Measurements from ENCODE around the gene CPVL.

CPVL gene

DNA sequence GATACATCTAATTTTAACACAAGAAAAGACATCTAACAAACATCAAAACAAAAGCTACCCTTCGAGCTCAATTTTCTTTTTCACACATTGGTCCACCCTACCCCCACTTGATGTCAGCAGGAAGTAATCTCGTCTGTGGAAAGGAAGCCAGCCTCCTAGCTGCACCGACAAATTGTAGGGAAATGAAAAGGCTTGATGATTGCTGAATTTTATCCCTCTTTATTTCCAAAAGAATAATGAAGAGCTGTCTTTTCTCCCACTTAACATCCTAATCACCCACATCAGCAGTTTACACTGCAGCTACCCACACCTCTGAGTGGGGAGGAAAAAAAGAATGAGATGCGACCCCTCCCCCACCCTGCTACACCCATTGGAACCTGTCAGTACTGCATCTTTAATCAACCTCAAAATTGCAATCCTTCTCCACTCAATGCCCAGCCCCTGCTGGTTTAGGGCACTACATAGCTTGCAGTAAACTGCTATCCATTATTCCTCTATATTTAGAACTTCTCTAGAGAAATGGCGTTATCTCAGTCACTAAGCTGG, 10.6 kb upstream of the CPVL start:
- peak in 3 of 56 donors; percentile 12 to 57 (median 32) for DNase-seq

DNA sequence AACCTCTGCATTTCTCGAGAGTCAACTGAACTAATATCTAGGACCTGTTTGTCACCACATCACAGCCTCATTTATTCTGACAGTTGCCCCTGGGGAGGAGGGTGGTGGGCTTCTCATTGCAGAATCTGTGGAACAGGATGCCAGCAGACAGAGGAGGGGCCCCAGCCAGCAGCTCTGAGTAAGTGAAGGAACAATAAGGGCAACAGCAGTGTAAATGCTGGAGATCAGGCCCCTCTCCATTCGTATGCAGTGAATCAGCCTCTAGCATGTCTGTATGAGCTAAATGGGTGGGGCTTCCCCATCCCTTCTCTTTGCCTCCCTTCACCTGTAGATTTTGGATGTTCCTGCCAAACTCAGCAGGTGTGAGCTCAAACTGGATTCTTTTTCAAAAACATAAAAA, 7.7 kb upstream of the CPVL start:
- no peak for DNase-seq

DNA sequence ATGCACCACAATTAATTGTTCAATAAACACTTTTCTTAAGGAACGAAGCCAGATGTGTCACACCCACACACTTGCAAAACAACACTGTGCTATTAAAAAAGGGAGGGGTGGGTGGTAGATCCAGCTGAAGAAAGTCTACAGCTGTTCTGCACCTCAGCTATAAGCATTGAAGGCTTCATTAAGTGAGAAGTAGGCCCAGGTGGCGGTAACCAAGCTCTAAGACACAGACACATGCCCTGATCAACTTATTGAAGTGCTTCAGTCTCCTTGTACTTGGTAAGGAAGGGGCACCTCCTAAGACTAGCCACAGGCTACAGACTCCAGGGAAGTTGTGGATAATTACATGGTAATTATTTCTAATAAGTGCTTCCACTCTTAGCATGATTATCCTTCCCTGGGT, 4.5 kb upstream of the CPVL start:
- DNase-seq, result no peak

DNA sequence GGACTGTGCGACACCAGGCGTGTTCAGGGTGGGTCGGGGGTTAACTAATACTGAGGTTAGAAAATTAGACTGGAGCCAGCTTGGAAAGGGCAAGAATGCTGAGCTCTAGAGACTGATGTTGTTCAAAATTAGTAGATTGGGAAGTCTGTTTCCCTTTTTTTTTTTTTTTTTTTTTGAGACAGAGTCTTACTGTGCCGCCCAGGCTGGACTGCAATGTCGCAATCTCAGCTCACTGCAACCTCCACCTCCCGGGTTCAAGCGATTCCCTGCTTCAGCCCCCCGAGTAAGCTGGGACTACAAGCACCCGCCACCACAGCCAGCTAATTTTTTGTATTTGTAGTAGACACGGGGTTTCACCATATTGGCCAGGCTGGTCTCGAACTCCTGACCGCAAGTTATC, 2.7 kb upstream of the CPVL start:
- DNase-seq, result no peak

DNA sequence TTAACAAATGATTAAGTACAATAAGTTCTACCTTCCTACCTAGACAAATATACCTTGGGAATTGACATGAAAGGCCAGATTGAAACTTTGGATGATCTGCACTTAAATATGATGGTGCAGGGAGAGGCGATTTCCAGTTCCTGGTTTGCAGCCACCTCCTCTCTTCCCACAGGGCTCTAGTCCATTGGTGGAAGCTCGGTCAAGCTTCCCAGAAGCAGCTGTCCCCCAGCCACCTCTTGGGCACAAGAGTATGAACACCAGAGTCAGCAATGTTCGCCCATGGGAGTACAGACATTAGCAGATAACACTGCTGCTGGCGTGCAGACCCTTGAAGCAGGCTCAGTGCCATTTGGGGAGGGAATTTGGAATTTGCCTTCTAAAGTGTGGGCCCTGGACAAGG, 1.5 kb upstream of the CPVL start:
- DNase-seq, result no peak

DNA sequence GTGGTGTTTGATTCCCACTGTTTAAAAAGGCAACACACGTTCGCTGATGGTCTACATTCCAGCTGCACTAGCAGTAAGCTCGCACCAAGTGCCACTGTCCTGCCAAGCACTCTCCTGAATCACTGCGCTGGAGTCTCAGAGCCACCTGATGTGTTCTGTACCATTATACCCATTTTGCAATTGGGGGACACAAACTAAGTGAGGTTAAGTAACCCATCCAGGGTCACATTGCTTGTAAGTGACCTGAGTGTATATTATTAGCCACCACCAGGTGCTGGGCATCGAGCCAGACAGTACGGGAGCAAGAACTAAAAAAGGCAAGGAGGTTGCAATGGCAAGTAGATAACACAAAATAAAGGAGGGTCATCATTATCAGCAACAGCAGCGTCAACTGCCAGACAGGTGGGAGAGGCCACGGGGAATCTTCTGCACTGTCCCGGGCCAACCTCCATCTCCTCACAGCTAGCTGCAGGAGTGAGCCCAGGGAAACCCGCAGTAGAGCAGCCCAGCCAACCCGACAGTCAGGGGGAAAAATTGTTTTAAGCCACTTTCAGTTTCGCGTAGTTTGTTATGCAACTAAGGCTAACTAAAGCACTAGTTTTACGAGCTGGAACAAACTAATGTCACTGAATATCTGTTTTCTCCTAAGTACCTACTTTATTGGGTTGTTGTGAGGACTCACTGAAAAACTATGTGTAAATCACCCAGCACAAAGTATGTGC, 712 bp upstream of the CPVL start:
- DNase-seq, result no peak

DNA sequence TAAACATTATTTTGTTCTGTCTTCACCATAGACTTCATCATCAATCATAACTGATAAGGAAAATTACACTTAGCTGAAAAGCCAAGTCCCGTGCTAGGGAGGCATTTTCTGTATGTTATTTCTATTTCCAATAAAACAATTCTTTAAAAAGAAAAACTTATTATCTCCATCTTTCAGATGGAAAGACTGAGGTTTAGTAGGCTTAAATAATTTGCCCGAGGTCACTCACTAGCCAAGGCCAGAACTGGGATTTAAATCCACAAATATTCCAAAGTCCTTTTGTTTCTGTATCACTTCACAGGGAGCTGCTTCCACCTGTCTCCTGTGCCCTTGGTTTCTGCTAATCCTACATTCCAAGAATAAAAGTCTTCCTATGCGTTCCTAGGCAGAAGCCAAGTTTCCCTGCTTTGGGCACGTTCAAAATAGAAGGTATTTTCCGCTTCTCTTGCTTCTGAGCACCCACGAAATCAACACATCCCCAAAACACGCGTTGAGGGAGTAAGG, 732 bp downstream of the CPVL start:
- DNase-seq, result no peak

DNA sequence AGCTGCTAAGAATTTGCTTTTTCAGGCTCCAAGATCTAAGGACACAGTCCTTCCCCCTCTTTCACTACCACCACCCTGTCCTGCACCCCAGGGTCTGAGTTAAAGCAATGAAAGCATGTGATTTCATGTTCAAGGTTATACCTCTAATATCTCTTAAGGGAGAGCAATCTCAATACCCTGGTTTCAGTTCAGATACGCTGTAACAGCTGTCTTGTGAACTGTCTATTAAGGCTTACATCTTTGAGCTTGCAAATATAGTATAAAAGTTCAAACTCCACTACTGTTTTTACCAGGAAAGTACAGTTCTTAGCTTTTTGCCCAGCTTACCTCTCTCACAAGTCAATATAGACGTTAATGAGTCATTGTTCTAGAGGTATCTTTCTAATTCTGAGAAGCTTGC, 2.6 kb downstream of the CPVL start:
- no peak for DNase-seq

DNA sequence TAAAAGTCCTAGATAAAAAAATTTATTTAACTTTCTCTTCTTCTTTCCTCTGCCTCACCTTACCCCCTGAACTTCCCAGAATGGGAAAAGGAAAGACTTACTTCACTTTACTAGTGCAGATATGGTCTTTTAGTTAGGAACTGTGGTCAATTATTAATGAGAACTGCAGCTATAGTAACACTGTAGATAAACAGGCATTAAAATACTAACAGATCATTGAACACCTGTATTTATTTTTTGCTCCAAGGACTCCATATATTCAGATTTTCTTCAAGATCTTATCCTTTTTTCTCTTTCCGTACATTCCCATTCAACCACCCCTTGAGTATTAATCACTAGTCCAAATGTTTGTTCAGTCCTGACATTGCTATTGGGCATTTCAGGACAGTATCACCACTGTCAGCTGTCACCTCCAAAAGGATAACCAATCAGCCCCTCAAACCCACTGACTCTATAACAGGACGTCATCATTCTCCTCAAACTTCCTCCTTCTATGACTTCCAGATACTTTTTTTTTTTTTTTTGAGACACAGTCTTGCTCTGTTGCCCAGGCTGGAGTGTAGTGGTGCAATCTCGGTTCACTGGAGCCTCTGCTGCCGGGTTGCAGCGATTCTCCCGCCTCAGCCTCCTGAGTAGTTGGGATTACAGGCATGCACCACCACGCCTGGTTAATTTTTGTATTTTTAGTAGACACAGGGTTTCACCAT, 4.2 kb downstream of the CPVL start:
- DNase-seq, result no peak

DNA sequence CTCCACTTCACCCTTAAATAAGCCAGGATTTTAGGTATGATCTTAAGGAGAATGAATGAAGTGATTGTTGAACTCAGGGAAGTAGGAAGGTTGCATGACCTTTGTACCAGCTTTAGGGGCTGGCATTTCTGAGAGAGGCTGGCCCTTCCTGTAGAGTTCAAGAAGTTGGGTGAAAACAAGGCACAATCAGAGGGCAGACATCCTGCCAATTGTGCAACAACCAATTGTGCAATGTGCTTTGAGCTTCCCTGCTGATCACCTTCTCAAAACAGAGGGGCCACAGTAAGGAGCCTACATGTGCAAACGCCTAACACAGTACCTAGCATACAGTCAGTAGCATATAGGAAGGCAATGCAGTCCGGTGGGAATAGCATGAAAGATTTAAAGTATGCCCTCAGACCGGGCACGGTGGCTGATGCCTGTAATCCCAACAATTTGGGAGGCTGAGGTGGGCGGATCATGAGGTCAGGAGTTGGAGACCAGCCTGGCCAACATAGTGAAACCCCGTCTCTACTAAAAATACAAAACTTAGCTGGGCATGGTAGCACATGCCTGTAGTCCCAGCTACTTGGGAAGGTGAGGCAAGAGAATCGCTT, 5.4 kb downstream of the CPVL start:
- no peak for DNase-seq

DNA sequence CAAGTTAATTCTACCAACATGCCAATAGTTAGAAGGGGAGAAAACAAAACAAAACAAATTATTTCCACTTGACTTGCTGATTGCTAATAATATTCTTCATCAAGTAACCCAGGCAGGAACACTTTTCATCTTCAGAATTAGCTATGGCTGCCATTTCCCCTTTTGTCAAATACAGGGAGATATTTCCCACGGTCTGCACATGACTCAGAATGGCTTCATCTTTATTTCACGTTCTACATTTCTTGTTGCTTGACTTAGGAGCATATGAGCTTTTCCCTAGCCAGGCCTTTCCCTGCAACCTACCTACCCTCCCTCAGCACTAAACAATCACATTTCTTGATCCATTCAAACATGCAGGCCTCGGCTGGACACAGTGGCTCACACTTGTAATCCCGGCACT, 6.5 kb downstream of the CPVL start:
- no peak for DNase-seq

DNA sequence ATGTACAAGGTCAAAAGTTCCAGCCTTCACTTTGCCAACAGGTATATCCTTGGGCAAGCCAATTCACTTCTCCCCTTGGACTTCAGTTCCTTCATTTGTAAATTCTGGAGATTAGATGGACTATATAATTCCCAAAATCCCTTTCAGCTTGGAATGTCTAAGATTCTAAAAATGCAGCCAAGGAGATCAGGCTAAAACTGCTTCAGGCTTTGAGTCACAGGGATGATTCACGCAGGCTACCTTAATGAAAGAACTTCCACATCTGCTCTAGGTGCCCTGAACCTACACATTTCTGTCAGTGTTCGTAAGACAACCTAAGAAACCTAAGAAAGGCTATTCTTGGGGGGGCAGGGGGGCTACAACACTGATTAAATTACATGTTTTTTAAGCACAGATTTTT, 7.1 kb downstream of the CPVL start:
- DNase-seq, result peak in 1 of 56 donors; percentile 8

DNA sequence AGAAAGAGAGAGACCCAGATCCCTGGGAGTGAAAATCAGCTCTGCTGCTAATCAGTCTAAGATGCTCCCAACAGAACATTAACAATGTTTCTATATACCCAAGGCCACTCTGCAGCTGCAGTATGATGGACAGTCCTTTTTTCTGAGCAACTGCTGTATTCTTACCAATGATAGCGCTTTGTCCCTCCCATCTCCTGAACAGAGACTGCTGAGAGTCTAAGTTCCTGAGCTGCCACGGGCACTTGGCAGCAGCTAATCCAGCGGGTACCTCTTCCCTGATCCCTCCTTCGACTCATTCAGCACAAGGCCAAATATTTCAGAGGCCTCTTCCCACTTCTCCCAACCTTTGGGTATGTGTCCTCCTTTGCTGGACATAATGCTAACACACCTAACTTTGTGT, 7.7 kb downstream of the CPVL start:
- DNase-seq, result no peak

DNA sequence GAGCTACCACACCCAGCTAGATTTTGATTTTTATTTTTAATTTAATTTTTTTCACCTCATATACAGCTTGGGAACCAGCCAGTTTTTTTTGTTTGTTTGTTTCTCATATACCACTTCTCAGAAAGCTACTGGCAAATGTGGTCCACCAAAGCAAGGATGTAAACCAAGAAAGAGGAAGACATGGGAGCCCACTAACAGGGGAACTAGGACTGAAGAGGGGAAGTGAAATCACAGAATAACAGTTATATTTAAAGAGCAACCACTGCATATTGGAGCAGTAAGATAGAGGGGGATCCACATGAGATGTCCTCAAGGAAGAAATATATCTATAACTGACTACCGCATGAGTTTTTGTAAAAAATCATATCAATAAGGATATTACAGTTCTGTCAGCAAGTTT, 10.5 kb downstream of the CPVL start:
- no peak for DNase-seq

DNA sequence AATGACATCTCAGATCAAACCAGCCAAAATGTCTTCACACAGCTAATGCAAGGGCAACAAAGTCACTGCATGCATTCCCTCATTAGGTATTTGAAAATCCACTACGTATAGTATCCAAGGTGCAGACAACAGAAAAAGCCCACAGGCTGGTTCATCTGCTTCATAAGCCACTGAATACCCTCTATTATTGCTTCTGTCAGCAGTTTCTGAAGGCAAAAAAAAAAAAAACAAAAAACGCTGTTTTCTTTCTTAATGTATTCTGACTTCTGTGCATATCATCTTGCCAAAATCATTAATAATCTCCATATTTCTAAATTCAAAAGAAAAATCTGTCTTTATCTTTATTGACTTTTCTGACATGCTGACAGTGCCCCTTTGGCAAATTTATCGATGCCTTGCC, 13.4 kb downstream of the CPVL start:
- DNase-seq, result no peak

DNA sequence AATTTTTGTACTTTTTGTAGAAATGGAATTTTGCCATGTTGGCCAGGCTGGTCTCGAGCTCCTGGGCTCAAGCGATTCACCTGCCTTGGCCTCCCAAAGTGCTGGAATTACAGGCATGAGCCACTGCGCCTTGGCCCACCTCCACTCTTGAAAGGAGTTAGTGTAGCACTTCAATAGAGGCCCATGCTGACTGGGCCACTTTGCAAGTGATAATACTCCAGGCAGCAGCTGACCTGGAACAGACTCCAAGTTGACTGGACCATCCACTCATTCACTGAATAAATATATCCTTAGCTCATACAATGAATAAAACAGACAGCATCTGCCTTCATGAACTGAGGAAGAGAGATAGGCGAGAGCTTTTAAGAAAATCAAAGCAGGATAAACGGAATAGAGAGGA, 14.7 kb downstream of the CPVL start:
- DNase-seq, result no peak

DNA sequence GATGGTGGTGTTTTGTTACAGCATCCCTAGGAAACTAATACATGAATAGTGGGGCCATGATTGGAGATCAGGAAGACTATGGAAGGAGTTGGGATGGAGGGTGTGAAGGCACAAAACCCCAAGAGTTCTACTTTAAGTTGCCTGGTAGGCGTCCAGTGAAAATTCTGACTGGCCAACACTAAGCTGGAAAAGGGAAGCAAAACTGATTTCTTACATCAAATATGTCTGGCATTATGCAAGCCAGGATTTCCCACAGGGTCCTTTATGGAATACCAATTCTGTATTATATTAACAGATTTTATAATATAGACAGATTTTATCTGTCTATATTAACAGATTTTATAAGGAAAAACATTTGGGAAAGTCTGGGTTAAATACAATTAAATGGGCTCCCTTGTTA, 16.2 kb downstream of the CPVL start:
- no peak for DNase-seq

DNA sequence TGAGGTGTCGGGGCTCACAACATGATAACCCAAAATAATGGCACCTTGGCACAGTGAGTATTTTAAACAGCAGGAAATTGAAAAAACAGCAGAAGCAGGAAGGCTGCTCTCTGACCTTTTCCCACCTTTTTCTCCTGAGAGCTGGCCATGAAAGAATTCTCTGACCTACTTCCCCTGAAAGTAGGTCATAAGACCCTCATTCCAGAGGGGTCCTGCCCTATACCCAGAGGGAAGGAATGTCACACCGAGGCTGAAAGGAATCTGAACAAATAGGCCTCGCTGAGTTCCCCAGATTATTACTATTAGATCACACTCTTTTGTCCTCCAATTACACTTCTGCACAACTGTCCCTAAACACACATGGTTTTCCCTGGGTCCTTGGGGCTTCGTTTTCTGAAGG, 18.8 kb downstream of the CPVL start:
- no peak for DNase-seq

DNA sequence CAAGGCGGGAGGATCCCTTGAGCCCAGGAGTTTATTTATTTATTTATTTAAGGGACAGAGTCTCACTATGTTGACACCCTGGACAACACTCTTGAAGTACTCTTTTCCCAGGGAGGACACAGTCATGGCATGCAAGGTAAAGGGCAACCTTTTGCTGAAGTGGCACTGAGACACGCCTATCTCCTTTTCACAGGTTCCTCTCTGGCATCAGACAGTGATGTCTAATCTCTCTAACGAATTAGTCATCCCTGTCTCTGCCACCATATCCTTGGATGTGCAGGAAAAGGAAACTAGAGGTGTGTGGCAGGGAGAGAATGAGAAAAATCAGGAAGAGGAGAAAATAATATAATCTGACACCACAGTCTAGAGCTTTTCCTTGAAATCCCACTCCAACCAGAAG, 19.5 kb downstream of the CPVL start:
- DNase-seq, result no peak

DNA sequence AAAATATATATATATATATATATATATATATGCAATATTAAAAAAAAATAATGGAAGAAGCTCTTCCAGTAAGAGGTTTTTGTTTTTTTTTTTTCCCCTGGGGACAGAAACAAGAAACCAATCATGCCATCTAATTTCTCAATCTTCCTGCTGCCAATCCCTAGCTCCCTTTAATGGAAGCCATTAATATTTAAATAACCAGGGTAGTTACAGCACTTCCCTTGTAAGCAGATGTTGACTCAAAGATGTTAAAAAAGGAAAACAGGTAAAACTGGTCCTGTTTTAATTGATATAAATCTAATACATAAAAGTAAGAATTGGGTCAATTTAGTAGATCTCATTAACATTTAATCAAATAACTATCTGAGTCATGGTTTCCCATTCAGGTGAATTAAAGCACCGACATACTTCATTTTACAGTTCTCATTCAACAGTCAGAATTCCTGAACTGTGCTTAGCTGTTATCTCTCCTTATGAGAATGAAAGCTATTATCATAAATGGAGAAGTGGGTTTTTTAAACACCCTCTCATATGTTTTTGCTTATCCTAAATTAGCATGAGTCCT, 22.6 kb downstream of the CPVL start:
- DNase-seq, result no peak

DNA sequence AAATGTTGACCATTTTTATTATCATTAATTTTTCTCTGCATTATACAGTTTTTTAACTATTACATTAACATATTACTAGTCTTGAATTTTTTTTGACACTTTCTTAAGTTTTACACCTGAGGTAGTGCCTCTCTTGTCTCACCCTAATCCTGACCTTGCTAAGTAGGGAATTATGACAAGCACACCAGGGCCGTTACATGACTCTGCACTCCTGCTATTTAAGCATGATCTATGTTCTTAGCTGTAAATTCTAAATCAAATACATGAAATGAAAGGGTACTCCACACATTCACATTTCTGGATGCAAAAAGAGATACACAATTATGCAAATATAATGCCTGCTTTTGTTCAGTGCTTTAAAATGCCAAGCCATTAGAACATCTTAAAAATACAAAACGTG, 23.6 kb downstream of the CPVL start:
- DNase-seq, result no peak

DNA sequence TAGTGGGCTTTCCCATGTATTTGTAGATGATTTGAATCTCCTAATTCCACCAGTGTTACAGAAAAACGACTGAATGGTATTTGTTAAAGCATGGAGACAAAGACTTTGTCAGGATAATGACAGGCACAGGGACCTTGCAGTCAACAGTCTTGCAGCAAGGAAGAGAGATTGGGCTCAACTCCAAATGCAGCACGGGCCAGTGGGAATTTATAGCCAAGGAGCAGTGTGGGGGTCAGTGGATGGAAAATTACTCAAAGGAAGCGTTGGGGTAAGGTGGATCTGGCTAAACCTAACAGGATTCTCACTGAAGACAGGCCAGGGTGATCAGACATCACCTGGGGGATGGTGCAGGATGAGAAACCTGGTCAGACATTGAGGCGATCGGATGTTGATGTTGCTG, 24.3 kb downstream of the CPVL start:
- no peak for DNase-seq
